Tibial nerve (tissue), 4 donors: ENCODE results near the gene PARVG. TPM values are rescaled to one million over a fixed set of nuclear protein-coding genes. Genes with fewer than 3 reads are reported as not detected.

Experiments
- DNase-seq, 2 donors: peaks; one replicate each; pipeline ENCODE4 v3.0.0-alpha.2; 2019; ENCODE audit warnings: low spot score in 2 of 2
- H3K27ac ChIP-seq, 4 donors: fragments of 200-600 bp; sonication (generic) in 3 of 4; one replicate each; pipeline ENCODE4 v1.5.1; 2017 to 2019; ENCODE audit warnings: mild to moderate bottlenecking in 1 of 4
- H3K27me3 ChIP-seq, 2 donors: fragments of 200-600 bp; sonication (generic) in 1 of 2; one replicate each; pipeline versions ENCODE4 v1.5.1 to v1.6.0; 2017 to 2019
- H3K36me3 ChIP-seq, 3 donors: fragments of 200-600 bp; sonication (generic); one replicate each; pipeline ENCODE4 v1.5.1; 2018 to 2019
- H3K4me1 ChIP-seq, 4 donors: fragments of 200-600 bp; sonication (generic) in 3 of 4; one replicate each; pipeline ENCODE4 v1.5.1; 2017 to 2019
- H3K4me3 ChIP-seq, 4 donors: fragments of 200-600 bp; sonication (generic) in 3 of 4; one replicate each; pipeline ENCODE4 v1.5.1; 2017 to 2019; ENCODE audit warnings: mild to moderate bottlenecking in 1 of 4, moderate library complexity in 1 of 4
- H3K9me3 ChIP-seq, 4 donors: fragments of 200-600 bp; sonication (generic) in 3 of 4; one replicate each; pipeline ENCODE4 v1.5.1; 2017 to 2019
- EP300 ChIP-seq, 2 donors: sonication (generic); formaldehyde crosslinking; IDR thresholded peaks; one replicate each; pipeline ENCODE4 v1.6.1; 2017; ENCODE audit warnings: antibody characterized with exemption in 2 of 2, mild to moderate bottlenecking in 1 of 2
- POLR2A ChIP-seq, 2 donors: fragments of 450-650 bp; IDR thresholded peaks; one replicate each; pipeline ENCODE4 v1.6.1; 2017; ENCODE audit warnings: antibody characterized with exemption in 2 of 2, mild to moderate bottlenecking in 2 of 2, moderate library complexity in 2 of 2
- WGBS, 2 donors: methylation state at CpG; one replicate each; pipeline ENCODE4 v1.1.5; 2018; 5-methylcytosine and 5-hydroxymethylcytosine counted together
- total RNA-seq, 4 donors: library from RNA; depleted of rRNA; stranded (reverse); fragments of >200 nt; gene quantifications; one replicate each; pipeline ENCODE4 v1.1.0, GENCODE V29; 2016
- TF ChIP-seq, protein P1 (sequence below), 5 experiments: fragments of 200-600 bp in 3 of 5; fragments of 450-650 bp in 2 of 5; sonication (generic) in 3 of 5; IDR thresholded peaks; one replicate each; pipeline ENCODE4 v1.5.1; 2016 to 2019; ENCODE audit warnings: antibody characterized with exemption in 5 of 5, mild to moderate bottlenecking in 3 of 5, moderate library complexity in 2 of 5

PARVG gene
- total RNA-seq, 4 donors from 2014 or later, result 18.8 to 140 (median 34.9) TPM

DNA sequence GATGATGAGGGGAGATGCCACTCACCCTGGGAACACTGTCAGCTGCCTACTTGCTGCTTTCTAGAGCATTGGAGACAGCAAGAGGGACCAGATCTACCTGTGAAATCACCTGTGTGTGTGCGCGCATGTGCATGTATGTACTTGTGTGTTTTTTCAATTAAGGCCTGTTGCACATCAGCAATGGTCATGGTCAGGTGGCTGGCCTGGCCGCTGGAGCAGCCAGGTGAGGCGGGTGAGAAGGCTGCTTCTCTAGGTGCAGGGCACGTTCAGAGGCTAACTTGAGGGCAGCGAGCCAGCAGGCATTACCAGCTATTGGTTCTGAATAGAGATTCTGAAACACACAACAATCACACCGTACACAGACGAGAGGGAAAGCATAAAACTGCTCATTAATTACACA lies 65.1 kb downstream of the PARVG start:
- DNase-seq, result no peak
- Histone ChIP-seq H3K4me3 (no peak overlapping the region), H3K9me3 (peaks cover 0 to 21% (median 2%) of the 10 kb centered on the region in 4 donors), H3K4me1 (no peaks in the 10 kb centered on the region), H3K27ac (no peak overlapping the region), H3K27me3 (no peaks in the 10 kb centered on the region), H3K36me3 (no peaks in the 10 kb centered on the region)
- TF ChIP-seq, protein P1, sequence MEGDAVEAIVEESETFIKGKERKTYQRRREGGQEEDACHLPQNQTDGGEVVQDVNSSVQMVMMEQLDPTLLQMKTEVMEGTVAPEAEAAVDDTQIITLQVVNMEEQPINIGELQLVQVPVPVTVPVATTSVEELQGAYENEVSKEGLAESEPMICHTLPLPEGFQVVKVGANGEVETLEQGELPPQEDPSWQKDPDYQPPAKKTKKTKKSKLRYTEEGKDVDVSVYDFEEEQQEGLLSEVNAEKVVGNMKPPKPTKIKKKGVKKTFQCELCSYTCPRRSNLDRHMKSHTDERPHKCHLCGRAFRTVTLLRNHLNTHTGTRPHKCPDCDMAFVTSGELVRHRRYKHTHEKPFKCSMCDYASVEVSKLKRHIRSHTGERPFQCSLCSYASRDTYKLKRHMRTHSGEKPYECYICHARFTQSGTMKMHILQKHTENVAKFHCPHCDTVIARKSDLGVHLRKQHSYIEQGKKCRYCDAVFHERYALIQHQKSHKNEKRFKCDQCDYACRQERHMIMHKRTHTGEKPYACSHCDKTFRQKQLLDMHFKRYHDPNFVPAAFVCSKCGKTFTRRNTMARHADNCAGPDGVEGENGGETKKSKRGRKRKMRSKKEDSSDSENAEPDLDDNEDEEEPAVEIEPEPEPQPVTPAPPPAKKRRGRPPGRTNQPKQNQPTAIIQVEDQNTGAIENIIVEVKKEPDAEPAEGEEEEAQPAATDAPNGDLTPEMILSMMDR (IDR thresholded peaks at IDR 0.05), result no peak
- TF ChIP-seq POLR2A (IDR thresholded peaks at IDR 0.05), result no peak
- TF ChIP-seq EP300 (IDR thresholded peaks at IDR 0.05), result no peak
- 72 to 76% methylated on average over 8 of the region's 8 CpGs for WGBS, 2 donors

DNA sequence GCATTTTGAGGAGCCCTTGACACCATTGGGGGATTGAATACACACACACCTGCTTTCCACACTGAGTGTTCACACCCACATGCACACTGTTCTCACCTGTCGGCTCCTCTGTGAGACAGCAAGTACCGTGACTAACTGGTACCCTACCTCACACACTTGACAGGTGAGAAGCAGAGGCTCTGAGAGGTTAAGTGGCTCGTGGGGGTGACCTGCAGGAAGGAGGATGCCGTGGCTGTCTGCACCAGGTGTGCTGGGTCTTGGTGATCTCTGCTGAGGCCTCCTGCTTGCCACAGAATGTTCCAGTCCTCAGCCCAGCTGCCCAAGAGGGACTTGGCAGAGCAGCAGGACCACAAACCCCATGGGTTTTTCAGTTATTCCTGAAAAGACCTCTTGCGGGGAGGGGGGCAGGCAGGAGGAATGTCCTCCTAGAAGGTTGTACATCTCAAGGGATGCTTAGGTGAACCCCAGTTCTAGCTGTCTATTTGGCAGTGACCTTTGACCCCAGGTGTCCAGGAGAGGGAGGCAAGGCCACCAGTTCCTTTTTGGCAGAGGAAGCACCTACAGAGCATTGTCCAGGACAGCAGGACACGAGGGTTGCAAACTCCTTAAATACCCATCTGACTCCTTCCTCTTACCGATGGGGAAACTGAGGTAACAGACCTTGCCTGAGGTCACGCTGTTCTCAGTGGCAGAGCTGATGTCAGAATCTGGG lies 66.0 kb downstream of the PARVG start:
- DNase-seq, result no peak
- no peaks in the 10 kb centered on the region for H3K4me1 ChIP-seq
- WGBS, 2 donors, result 90 to 92% methylated on average over 3 to 7 of the region's 8 CpGs
- H3K36me3 ChIP-seq, result no peaks in the 10 kb centered on the region
- H3K27ac ChIP-seq, result no peak overlapping the region
- H3K9me3 ChIP-seq, result peaks cover 0 to 24% (median 2%) of the 10 kb centered on the region in 4 donors
- TF ChIP-seq, protein P1 (IDR thresholded peaks at IDR 0.05), result no peak
- no peak for TF ChIP-seq POLR2A (IDR thresholded peaks at IDR 0.05)
- no peak for TF ChIP-seq EP300 (IDR thresholded peaks at IDR 0.05)
- H3K4me3 ChIP-seq, result no peak overlapping the region
- no peaks in the 10 kb centered on the region for H3K27me3 ChIP-seq

DNA sequence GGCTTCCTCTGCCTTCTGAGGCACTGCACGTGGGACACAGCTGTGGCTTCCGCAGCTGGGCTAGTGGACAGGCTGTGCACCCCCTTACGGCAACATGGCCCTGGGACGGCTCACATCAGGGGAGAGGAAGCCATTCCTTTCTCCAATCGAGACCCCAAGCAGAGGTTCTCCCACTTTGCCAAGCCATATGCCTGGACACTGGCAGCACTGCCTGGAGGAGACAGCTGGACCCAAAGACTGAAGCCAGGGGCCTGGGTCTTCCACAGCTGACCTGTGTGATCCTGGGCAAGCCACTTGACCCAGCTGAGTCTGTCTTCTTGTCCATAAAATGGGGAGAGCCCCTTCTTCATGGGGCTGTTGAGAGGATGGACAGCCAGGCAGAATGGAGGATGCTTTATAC lies 66.6 kb downstream of the PARVG start:
- H3K4me1 ChIP-seq, result no peaks in the 10 kb centered on the region
- no peaks in the 10 kb centered on the region for H3K27me3 ChIP-seq
- H3K27ac ChIP-seq, result no peak overlapping the region
- TF ChIP-seq, protein P1 (IDR thresholded peaks at IDR 0.05), result no peak
- TF ChIP-seq EP300 (IDR thresholded peaks at IDR 0.05) (no peak), POLR2A (IDR thresholded peaks at IDR 0.05) (no peak)
- H3K36me3 ChIP-seq, result no peaks in the 10 kb centered on the region
- no peak overlapping the region for H3K4me3 ChIP-seq
- peaks cover 0 to 24% (median 2%) of the 10 kb centered on the region in 4 donors for H3K9me3 ChIP-seq
- WGBS, 2 donors, result 88 to 95% methylated on average over 4 to 5 of the region's 5 CpGs
- DNase-seq, result no peak

DNA sequence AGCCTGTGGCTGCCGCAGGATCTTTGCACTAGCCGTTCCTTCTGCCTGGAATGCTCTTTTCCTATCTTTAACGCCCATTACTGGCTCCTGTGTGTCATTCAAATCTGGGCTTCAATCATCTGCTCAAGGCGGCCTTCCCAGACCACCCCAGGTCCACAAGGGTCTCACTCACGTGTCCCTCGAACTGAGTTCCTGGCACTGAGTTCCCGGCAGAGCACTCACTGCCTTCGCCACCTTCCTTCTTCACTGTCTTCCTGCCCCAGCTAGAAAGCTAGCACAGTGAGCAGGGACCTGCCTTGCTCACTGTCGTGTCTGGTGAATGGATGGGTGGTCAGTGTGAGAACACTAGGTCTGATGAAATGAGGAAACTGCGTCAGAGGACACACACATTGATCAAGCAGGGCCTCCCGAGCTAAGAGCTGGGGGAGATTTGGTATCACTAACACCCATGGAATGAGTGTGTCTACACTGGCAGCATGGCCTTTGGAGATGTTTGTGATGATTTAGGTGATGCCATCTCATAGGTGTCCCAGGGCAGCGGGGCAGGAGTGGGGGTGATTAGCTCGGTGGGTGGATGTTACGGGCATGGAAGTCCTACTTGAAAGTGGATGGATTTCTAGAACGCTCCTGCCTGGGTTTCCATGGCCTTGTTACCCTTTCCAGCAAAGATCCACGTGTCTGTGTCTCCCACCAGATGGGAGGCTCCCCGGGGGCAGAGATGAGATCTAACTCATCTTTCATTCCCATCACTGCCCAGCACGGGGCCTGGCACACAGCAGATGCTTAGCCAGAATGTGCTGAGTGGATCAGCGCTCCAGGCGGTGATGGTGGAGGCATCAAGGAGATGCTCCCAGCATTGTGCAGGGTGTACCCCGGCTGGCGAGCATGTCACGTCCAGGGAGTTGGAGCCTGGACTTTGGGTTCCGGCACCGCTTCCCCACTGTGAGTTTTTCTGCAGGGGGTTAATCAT lies 67.5 kb downstream of the PARVG start:
- DNase-seq, result no peak
- no peaks in the 10 kb centered on the region for H3K4me1 ChIP-seq
- H3K27ac ChIP-seq, result no peak overlapping the region
- H3K4me3 ChIP-seq, result no peak overlapping the region
- peaks cover 0 to 24% (median 2%) of the 10 kb centered on the region in 4 donors for H3K9me3 ChIP-seq
- no peaks in the 10 kb centered on the region for H3K27me3 ChIP-seq
- no peaks in the 10 kb centered on the region for H3K36me3 ChIP-seq
- TF ChIP-seq, protein P1 (IDR thresholded peaks at IDR 0.05), result no peak
- WGBS, 2 donors, result 90 to 92% methylated on average over 23 to 25 of the region's 25 CpGs

DNA sequence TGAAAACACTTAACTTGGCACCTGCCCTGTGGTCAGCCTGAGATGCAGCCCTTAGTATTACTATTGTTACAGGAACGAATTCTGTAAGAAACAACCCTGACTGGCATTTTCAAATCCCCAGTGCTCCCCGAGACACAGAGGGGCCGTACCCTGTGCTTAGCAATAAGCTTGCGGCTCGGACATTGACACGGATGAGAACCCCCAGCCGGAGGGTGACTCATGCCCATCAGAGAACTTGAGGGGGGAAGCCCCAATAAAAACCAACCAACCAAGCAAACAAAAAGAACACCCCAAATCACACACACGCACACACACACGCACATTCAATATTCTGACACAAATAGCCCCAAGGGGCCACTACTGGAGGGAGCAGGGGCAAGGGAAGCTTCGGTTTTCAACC lies 68.2 kb downstream of the PARVG start:
- Histone ChIP-seq H3K4me3 (no peak overlapping the region), H3K9me3 (peaks cover 0 to 24% (median 2%) of the 10 kb centered on the region in 4 donors), H3K27ac (no peak overlapping the region), H3K36me3 (no peaks in the 10 kb centered on the region), H3K4me1 (no peaks in the 10 kb centered on the region), H3K27me3 (no peaks in the 10 kb centered on the region)
- WGBS, 2 donors, result 89 to 95% methylated on average over 10 of the region's 10 CpGs
- no peak for TF ChIP-seq EP300 (IDR thresholded peaks at IDR 0.05)
- TF ChIP-seq POLR2A (IDR thresholded peaks at IDR 0.05), result no peak
- TF ChIP-seq, protein P1 (IDR thresholded peaks at IDR 0.05), result no peak
- no peak for DNase-seq
